Measurements from ENCODE around the gene FOXL3. TPM values are rescaled to one million over a fixed set of nuclear protein-coding genes. Genes with fewer than 3 reads are reported as not detected.

FOXL3 gene
- total RNA-seq, 3 donors from 2014 or later (not counting 1 experiment from before 2014, with no cell fraction given) = not detected

- no peaks in the 10 kb centered on the region for H3K9me3 ChIP-seq (ENCODE audit: control insufficient read depth, insufficient read depth, low read length)
- no peaks in the 10 kb centered on the region for H3K4me1 ChIP-seq (ENCODE audit: control insufficient read depth, insufficient read depth, low read length)
- H3K27me3 Mint-ChIP-seq (ENCODE audit: low read depth in 2 of 2) = peaks cover 15 to 23% of the 10 kb centered on the region in 2 donors
- no peaks in the 10 kb centered on the region for H3K9me3 Mint-ChIP-seq
- ATAC-seq (no peak), DNase-seq (no peak)
- H3K36me3 Mint-ChIP-seq = no peaks in the 10 kb centered on the region
- intact Hi-C loops (cut with micrococcal nuclease) = no loop called here
- TF ChIP-seq, protein P1, sequence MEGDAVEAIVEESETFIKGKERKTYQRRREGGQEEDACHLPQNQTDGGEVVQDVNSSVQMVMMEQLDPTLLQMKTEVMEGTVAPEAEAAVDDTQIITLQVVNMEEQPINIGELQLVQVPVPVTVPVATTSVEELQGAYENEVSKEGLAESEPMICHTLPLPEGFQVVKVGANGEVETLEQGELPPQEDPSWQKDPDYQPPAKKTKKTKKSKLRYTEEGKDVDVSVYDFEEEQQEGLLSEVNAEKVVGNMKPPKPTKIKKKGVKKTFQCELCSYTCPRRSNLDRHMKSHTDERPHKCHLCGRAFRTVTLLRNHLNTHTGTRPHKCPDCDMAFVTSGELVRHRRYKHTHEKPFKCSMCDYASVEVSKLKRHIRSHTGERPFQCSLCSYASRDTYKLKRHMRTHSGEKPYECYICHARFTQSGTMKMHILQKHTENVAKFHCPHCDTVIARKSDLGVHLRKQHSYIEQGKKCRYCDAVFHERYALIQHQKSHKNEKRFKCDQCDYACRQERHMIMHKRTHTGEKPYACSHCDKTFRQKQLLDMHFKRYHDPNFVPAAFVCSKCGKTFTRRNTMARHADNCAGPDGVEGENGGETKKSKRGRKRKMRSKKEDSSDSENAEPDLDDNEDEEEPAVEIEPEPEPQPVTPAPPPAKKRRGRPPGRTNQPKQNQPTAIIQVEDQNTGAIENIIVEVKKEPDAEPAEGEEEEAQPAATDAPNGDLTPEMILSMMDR (IDR thresholded peaks at IDR 0.05) = no peak
- no peak overlapping the region for H3K4me3 Mint-ChIP-seq
- WGBS (ENCODE audit: insufficient coverage) = 76% methylated on average over 14 of the region's 14 CpGs
- no peak overlapping the region for H3K27ac ChIP-seq (ENCODE audit: low read length)
- no peak overlapping the region for H3K27ac Mint-ChIP-seq
- H3K4me1 Mint-ChIP-seq = no peaks in the 10 kb centered on the region
- H3K36me3 ChIP-seq (ENCODE audit: control insufficient read depth, insufficient read depth, low read length) = no peaks in the 10 kb centered on the region
- peaks cover 9% of the 10 kb centered on the region for H3K27me3 ChIP-seq (ENCODE audit: control insufficient read depth, insufficient read depth, low read length)
- no peak overlapping the region for H3K4me3 ChIP-seq (ENCODE audit: low read length)
Observed at GRCh38 chr7:288671-289101, 1.3 kb upstream of the FOXL3 start.

DNA sequence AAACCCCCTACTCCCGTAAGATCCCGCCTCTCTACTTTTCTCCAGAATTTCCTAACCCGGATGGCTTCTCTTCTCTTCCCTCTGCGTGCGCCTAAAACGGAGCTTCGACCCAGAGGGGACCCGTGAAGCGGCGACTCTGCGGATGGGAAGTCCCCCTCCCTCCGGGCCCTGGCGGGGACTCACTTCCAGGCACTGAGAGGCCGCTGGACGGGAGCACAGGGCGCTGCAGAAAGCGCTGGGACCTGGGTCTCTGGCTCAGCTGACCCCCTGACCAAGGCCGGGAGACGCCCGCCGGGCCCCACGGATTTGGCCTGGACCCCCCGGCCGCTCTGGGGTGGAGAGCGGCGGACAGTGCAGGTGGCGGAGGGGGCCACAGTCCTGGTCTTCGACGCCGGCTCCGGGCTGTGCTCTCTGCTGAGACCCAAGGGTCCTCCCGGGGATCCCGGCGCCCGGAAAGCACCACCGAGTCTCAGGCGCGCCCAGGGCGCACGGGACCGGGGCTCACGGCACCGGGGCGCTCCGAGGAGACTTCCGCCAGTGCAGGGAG is 688 bp upstream of the FOXL3 start:
- Histone ChIP-seq H3K27ac (ENCODE audit: low read length) (no peak overlapping the region), H3K4me1 (ENCODE audit: control insufficient read depth, insufficient read depth, low read length) (no peaks in the 10 kb centered on the region), H3K36me3 (ENCODE audit: control insufficient read depth, insufficient read depth, low read length) (no peaks in the 10 kb centered on the region), H3K4me3 (ENCODE audit: low read length) (no peak overlapping the region), H3K9me3 (ENCODE audit: control insufficient read depth, insufficient read depth, low read length) (no peaks in the 10 kb centered on the region), H3K27me3 (ENCODE audit: control insufficient read depth, insufficient read depth, low read length) (peaks cover 9% of the 10 kb centered on the region)
- TF ChIP-seq, protein P1 (IDR thresholded peaks at IDR 0.05) = no peak
- no peaks in the 10 kb centered on the region for H3K36me3 Mint-ChIP-seq
- WGBS (ENCODE audit: insufficient coverage) = 18% methylated on average over 46 of the region's 46 CpGs
- H3K27ac Mint-ChIP-seq = no peak overlapping the region
- H3K4me3 Mint-ChIP-seq = no peak overlapping the region
- H3K4me1 Mint-ChIP-seq = no peaks in the 10 kb centered on the region
- peaks cover 15 to 24% of the 10 kb centered on the region in 2 donors for H3K27me3 Mint-ChIP-seq (ENCODE audit: low read depth in 2 of 2)
- DNase-seq (no peak), ATAC-seq (no peak)
- H3K9me3 Mint-ChIP-seq = no peaks in the 10 kb centered on the region
- intact Hi-C loops (cut with micrococcal nuclease) = no loop called here

DNA sequence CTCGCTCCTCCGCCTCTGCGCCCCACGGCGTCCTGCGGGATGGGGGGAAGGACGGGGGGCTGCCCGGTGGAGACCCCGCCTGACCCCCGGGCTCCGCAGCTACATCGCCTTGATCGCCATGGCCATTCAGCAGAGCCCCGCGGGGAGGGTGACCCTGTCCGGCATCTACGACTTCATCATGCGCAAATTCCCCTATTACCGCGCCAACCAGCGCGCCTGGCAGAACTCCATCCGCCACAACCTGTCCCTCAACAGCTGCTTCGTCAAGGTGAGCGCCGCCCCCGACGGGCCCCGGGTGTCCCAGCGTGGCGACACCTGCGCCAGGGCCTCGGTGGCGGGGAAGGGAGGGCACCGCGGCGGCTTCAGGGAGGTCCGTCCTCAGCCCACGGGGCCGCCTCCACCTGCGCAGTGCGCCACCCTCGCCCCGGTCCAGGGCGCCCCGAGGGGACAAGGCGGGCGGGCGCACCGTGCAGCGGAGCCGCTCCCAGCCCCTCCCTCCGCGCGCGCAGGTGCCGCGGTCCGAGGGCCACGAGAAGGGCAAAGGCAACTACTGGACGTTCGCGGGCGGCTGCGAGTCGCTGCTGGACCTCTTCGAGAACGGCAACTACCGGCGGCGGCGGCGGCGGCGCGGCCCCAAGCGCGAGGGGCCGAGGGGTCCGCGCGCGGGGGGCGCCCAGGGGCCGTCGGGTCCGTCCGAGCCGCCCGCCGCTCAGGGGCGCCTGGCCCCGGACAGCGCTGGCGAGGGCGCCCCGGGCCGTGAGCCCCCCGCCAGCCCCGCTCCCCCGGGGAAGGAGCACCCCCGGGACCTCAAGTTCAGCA is 793 bp downstream of the FOXL3 start:
- Mint-ChIP-seq H3K27ac (no peak overlapping the region), H3K4me3 (no peak overlapping the region), H3K27me3 (ENCODE audit: low read depth in 2 of 2) (peaks cover 13 to 24% of the 10 kb centered on the region in 2 donors), H3K4me1 (no peaks in the 10 kb centered on the region), H3K36me3 (no peaks in the 10 kb centered on the region), H3K9me3 (no peaks in the 10 kb centered on the region)
- Histone ChIP-seq H3K4me3 (ENCODE audit: low read length) (no peak overlapping the region), H3K4me1 (ENCODE audit: control insufficient read depth, insufficient read depth, low read length) (no peaks in the 10 kb centered on the region), H3K27ac (ENCODE audit: low read length) (no peak overlapping the region), H3K36me3 (ENCODE audit: control insufficient read depth, insufficient read depth, low read length) (no peaks in the 10 kb centered on the region), H3K9me3 (ENCODE audit: control insufficient read depth, insufficient read depth, low read length) (no peaks in the 10 kb centered on the region), H3K27me3 (ENCODE audit: control insufficient read depth, insufficient read depth, low read length) (peaks cover 11% of the 10 kb centered on the region)
- no peak for DNase-seq
- no peak for ATAC-seq
- intact Hi-C loops (cut with micrococcal nuclease) = no loop called here
- 17% methylated on average over 102 of the region's 102 CpGs for WGBS (ENCODE audit: insufficient coverage)
- TF ChIP-seq, protein P1 (IDR thresholded peaks at IDR 0.05) = no peak
